HG02970 (cell line): ENCODE results near the gene GNG7.
A peak's percentile ranks its signal among the peaks of the same experiment; 100 is the strongest.
"Not testable (repeated sequence)": the region's sequence is repeated elsewhere in the genome, so short reads cannot be mapped to it uniquely, and the experiment has no call there.

Experiments used
- ATAC-seq: cut with Tn5 transposase; IDR thresholded peaks from one replicate; pipeline ENCODE4 v1.9.1; 2021; ENCODE audit warnings: mild to moderate bottlenecking, moderate library complexity, moderate number of reproducible peaks; ENCODE audit not compliant: unreplicated experiment, low FRiP score

The GNG7 gene

DNA sequence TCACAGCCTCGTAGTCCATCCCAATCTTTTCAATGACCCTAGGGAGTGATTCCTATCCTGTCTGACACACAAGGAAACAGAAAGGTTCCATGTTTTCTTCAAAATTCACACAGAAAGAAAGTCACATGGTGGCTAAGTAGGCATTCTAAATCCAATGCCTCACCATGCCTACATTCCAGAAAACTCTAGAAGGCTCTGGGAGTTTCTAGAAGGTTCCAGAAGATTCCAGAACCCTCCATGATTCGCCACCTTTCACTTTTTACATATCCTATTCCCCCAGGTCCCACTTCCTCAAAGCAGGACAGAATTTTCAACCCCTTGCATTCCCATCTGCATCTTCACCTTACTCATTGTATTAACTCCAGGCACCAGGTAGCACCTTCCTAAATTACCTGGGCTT, 23.1 kb downstream of the GNG7 start:
- no peak for ATAC-seq

DNA sequence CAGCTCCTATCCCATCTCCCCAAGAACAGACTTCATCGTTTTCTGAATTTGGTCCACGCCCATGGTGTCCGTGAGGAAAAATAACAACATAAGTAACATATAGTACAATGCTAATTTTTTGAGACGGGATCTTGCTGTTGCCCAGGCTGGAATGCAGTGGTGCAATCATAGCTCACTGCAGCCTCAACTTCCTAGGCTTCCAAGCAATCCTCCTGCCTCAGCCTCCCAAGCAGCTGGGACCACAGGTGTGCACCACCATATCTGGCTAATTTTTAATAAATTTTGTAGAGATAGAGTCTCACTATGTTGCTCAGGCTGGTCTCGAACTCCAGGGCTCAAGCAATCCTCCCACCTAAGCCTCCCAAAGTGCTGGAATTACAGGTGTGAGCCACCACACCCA, 23.5 kb downstream of the GNG7 start:
- ATAC-seq = not testable (repeated sequence)

DNA sequence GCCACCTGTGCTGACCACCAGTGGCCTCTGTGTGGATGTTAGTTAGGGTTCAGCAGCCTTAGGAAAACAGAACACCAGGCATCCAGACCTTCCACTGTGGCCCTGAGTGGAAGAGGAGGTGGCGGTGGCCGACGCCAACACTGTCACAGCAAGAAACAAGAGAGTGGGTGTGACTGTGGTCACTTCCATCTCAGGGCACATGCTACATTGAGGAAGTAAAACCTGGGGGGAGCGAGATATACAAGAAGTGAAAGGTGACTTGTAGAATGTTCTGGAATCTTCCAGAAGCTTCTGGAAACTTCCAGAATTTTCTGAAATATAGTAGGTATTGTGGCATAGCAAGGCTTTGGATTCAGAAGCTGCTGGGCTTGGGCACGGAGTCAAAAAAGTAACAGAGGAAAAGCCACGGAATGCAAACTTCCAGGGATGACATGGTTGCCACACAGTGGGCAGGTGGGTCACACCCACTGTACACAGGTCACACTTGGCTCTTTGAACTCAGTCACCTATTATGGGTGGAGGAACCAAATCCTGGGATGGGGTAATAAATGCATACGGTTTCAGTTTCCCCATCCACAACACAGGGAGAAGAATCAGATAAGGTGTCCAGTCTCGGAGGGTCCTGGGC, 24.3 kb downstream of the GNG7 start:
- ATAC-seq = peak; percentile 43

DNA sequence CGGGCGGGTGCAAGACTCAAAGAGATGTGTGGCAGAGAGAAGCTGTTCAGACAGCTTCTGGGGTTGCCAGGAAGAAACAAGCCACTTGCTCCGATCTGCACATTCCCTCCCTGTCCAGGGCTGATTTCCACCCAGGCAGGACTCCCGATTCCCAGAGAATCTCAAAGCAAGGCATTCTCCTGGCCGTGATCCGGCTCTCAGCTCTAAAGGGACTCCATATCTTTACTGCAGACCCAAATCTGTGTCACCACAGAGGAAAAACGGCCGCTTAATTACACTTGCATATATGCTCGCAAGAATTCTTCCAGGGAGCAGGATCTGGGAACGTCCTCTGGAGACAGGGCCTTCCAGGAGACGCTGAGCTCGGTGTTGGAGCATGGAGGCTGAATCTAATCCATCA, 25.7 kb downstream of the GNG7 start:
- ATAC-seq = no peak

DNA sequence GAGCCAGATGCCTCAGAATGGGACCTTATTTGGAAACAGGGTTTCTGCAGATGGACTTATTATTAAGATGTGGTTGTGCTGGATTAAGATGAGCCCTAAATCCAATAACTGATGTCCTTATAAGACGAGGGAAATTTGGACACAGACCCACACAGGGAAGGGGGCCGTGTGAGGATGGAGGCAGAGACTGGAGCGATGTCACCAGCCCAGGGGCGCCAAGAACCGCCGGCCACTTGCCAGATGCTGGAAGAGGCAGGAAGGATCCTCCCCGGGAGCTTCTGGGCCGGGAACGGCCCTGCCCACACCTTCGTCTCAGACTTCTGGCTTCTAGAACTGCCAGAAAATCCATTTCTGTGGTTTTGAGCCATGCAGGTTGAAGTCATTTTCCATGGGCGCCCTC, 26.6 kb downstream of the GNG7 start:
- no peak for ATAC-seq

DNA sequence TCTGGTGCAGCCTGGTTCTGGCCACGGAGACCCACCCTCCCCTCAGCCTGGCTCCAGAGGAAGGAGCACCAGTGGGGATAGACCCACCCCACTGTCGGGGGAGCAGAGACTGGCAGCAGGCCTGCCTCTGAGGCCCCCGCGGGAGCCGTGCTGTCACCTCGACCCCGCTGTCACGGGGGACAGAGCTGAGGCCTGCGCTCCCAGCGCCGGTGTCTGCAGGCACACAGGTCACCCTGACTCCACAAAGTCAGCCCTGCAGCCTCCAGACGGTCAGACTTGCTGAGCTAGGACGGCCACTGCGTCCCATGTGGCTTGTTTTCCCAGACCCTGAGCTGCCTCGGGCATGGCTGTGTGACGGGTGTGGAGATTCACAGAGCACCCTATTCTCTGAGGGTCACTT, 32.3 kb downstream of the GNG7 start:
- no peak for ATAC-seq

DNA sequence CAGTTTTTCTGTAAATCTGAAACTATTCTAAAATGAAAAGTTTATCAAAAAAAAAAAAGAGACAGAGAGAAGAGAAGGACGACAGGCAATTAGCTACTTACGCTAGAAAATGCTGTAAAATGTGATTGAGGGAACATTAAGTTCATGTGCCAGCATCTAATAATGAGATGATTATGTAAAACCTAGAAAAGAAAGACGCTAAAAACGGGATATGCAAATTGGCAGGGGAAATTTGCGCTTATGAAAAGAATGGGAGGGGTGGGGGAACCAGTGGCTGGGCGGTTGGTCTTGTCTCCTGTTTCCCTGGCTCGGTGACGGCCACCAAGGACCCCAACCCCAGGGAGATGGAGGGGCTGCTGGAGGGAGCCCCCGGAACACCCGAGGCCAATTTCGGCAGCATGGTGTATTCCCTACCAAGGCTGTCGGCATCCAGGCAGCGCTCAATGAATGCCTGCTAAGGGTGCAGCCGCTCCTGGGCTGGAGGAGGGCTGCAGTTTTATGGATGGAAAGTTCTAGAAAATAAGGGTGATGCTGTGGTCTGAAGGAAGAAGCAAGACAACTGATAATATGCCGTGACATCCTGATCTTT, 34.2 kb downstream of the GNG7 start:
- ATAC-seq = no peak

DNA sequence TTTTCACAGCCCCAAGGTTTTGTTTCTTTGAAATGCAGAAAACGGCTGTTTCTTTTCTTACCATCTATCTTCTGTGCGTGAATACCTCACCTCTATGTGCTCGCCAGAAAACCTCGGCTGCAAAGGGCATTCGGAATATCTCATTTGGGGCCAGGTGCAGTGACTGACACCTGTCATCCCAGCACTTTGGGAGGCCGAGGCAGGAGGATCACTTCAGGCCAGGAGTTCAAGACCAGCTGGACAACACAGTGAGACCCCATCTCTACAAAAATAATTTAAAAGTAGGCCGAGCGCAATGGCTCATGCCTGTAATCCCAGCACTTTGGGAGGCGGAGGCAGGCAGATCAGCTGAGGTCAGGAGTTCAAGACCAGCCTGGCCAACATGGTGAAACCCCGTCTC, 35.1 kb downstream of the GNG7 start:
- not testable (repeated sequence) for ATAC-seq

DNA sequence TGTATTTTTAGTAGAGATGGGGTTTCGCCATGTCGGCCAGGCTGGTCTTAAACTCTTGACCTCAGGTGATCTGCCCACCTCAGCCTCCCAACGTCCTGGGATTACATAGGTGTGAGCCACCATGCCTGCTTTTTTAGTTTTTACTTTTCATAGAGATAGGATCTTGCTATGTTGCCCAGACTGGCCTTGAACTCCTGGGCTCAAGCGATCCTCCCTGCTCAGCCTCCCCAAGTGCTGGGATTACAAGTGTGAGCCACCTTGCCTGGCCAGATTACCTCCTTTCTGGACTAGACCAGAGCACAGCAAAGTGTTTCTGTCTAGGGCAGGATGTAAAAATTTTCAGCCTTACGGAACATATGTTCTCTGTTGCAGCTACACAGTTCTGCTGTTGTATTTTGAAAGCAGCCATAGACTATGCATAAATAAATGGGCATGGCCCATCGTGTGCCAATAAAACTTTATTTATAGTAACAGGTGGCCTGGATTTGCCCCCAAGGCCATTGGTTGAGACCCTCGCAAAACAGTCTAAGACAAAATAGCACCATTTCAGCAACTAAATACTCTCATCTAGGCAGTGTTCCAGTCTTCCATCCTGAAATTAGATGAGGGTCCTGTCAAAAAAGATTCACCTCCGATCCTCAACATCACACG, 36.0 kb downstream of the GNG7 start:
- no peak for ATAC-seq

DNA sequence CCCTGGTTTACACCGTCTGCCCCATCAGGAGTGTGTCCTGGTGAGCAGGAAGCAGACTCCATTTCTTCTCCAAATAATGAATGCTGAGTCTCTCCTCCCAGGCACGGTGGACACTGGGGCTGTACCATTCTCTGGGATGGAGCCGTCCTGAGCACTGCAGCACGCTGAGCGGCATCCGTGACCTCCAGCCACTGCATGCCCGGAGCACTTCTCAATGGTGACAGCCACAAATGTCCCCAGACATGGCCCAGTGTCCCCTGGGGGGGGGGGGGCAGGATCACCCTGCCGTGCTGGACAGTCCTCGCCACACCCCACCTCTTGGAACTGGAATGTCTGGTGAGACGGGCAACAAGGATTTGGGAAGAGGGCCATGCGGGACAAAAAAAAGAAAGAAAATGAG, 37.4 kb downstream of the GNG7 start:
- ATAC-seq = no peak

DNA sequence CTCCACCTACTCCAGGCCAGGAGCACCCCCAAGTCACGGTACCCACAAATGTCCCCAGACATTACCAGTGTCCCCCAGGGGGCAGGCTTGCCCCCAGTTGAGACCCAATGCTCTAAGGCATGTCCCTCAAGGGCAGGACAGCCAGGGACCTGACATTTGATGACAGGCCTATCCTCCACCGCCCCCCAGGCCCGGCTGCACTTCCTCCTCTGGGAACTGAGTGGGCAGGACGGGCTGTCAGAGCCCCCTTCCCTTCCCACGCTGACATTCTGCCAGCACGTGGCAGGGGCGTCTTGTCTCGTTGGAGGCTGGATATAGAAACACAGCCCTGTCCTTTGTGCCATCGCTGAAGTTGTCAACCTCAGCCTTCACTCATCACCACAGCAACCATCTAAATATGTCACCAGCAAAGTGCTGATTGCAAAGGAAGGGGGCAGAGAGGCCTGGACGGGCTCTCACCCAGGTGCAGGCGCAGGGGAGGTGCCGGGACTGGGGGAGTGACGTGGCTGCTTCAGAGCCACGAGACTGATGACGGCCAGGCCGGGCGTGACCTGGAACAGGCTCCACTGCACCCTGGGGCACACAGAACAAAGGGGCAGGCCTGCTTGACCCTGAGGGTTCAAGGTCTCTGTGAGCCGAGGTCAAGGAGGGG, 38.4 kb downstream of the GNG7 start:
- peak; percentile 66 for ATAC-seq

DNA sequence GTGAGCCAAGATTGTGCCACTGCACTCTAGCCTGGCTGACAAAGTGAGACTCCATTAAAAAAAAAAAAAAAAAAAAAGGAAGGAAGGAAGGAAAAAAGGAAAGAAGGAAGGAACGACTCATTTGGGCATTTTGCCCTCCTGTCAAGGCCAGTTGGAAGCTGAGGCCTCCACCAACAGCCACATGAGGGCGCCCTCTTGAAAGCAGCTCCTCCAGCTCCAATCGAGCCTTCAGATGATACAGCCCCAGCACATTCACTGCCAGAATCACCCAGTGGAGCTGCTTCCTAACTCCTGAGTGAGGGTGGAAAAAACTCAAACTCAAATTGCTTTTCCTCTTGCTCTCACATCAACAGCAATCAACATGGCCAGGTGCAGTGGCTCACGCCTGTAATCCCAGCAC, 40.9 kb downstream of the GNG7 start:
- no peak for ATAC-seq

DNA sequence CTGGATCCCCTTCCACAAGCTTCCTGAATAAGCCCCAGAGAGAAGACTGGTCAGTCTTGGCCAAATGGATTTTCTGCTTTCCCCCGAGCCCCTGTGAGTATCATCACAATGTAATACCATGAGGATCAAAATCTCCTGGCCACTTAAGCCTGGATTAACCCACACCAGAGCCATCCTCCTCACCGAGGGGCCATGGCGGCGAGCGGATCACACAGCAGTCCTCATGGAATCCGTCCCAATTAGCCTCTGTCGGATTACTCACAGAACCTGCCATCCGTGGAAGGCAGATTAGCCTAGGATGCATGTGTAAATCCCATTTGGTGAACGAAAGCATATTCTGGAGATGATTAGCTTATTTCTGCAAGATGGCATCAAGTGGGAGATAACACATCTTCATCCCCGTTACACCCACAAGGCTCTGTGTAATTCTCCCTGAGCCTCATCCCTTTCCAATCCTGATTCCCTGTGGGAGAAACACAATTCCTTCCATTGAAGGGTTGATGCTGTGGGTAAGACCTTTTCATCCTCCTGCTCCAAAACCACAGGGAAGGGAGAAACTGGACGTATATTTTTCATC, 42.5 kb downstream of the GNG7 start:
- no peak for ATAC-seq

DNA sequence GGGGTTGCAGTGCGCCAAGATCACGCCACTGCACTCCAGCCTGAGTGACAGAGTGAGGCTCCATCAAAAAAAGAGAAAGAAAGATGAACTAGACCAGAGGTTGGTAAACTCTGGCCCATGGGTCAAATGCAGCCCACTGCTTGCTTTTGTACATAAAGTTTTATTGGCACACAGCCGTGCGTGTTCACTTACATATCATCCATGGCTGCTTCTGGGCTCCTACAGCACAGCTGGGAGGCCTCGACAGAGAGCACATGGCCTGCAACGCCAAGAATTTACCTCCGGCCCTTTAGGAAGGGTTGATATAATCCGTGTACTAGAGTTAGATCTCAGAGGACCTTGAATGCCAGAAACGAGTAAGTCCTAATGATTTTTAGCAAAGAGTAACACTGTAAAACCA, 46.0 kb downstream of the GNG7 start:
- ATAC-seq = no peak

DNA sequence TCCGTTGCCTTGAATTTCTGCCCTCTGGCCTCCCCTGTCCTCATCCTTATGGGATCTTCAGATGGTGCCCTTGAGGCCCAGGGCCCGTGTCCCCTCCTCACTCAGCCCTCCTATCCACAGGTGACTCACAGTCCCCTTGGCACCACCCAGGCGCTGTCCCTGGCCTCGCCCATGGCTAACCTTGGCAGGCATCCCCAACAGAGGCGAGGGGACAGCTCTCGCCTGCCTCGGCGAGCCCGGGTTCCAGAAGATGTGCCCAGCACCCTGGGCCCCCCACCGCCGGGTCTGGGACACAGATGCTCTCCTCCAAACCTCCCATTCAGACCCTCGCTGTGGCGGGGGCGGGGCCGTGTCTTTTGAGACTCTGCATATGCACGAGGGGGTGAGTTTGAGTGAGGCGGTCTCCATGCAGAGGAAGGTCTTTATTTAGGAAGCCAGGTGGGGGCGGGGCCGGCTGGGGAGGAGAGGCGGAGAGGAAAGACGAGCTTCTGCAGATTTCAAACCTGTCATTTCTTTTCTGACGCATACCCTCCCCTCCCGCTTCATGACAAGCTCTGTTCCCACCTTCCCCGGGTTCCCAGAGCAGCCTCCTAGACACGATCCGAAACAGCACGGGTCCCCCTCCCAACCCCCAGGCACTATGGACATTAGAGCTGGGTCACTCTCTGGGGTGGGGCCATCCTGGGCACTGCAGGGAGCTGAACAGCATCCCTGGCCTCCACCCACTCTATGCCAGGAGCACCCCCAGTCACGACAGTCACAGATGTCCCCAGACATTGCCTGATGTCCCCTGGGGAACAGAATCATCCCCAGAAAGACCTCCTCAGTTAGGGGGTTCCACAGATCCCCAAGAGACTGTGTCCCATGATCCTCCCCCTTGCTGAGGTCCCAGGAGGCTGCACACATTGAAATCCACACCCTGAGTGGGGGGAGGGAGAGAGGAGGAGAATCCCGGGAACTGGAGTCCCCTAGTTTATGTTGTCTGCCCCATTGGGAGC, 48.5 kb downstream of the GNG7 start:
- ATAC-seq = no peak

DNA sequence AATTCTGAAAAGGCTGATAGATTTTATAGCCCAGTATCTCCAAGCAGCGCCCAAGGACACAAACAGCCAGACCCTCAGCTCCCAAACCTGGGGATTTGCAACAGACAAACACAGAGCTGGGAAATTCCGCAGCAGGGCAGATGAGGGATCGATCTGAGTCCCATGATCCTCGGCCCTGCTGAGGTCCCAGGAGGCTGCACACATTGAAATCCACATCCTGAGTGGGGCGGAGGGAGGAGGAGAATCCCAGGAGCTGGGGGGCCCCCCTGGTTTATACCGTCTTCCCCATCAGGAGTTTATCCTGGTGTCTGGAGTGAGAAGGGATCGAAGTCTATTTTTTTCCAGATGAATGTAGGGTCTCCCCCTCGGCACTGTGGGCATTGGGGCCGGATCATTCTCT, 49.3 kb downstream of the GNG7 start:
- ATAC-seq = no peak

DNA sequence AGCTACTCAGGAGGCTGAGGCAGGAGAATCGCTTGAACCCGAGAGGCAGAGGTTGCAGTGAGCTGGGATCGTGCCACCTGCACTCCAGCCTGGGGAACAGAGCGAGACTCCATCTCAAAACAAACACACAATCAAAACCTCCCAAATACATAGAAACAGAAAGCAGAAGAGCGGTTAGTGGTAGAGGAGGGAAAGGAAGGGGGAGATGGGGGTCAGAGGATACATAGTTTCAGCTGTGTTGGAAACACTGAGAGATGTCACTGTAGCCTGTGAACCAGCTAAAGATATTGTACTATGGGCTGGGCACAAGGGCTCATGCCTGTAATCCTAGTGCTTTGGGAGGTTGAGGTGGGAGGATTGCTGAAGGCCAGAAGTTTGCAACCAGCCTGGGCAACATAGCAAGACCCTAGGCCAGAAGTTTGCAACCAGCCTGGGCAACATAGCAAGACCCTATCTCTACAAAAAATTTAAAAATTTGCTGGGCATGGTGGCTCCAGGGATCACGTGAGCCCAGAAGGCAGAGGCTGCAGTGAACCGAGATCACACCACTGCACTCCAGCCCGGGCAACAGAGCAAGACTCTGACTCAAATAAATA, 49.9 kb downstream of the GNG7 start:
- no peak for ATAC-seq

DNA sequence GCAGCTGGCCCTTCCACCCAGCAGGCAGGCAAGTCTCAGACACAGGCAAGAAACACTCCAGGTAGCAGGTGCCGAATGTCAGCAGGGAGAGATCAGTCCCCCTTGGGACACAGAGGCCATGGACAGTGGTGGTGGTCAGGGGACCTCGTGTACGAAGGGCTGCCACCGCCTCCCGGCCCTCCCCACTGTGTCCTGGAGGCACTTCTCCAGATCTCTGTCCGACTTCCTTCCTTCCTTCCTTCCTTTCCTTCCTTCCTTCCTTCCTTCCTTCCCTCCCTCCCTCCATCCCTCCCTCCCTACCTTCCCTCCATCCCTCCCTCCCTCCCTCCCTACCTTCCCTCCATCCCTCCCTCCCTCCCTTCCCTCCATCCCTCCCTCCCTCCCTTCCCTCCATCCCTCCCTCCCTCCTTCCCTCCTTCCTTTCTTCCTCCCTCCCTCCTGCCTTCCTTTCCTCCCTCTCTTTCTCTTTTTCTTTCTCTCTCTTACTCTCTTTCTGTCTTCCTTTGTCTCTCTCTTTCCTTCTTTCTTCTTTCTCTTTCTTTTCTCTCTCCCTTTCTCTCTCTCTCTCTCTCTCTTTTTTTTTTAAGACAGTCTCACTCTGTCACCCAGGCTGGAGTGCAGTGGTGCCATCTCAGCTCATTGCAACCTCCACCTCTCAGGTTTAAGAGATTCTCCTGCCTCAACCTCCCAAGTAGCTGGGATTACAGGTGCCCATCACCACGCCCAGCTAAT, 51.3 kb downstream of the GNG7 start:
- not testable (repeated sequence) for ATAC-seq

DNA sequence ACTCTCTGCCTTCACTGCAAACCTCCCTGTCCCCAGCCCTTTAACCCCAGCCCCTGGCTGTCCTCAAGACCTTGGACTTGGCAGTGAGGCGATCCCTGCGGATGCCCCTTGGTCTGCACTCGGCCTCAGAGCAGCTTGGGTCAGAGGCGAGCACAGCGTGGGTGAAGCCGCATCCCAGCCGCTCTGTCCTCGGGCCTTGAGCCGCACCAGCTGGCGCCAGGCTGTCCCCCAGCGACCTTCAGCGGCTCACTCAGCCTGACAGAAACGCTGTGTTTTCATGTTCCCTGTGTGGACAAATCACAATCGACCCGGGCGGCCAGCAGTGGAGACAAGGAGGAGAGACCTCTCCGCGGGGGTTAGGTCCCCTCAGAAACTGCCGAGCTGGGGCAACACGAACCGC, 52.0 kb downstream of the GNG7 start:
- ATAC-seq = no peak
